ENCODE measurements around the gene USP48.

The USP48 gene

GRCh38 chr1:21665711-21666575 lies 117.0 kb downstream of the USP48 start:
- DNase-seq (ENCODE audit: low read depth), result no peak
- no peak overlapping the region for H3K4me3 ChIP-seq (ENCODE audit: low read depth, low read length)
- no peak for TF ChIP-seq CTCF (IDR thresholded peaks at IDR 0.05; ENCODE audit: insufficient read depth, low read depth, low read length, missing control alignments)

- DNase-seq (ENCODE audit: low read depth), result no peak
- no peak for TF ChIP-seq CTCF (IDR thresholded peaks at IDR 0.05; ENCODE audit: insufficient read depth, low read depth, low read length, missing control alignments)
- no peak overlapping the region for H3K4me3 ChIP-seq (ENCODE audit: low read depth, low read length)
These were observed 118.0 kb downstream of the USP48 start for GRCh38 chr1:21664806-21665588.

DNA sequence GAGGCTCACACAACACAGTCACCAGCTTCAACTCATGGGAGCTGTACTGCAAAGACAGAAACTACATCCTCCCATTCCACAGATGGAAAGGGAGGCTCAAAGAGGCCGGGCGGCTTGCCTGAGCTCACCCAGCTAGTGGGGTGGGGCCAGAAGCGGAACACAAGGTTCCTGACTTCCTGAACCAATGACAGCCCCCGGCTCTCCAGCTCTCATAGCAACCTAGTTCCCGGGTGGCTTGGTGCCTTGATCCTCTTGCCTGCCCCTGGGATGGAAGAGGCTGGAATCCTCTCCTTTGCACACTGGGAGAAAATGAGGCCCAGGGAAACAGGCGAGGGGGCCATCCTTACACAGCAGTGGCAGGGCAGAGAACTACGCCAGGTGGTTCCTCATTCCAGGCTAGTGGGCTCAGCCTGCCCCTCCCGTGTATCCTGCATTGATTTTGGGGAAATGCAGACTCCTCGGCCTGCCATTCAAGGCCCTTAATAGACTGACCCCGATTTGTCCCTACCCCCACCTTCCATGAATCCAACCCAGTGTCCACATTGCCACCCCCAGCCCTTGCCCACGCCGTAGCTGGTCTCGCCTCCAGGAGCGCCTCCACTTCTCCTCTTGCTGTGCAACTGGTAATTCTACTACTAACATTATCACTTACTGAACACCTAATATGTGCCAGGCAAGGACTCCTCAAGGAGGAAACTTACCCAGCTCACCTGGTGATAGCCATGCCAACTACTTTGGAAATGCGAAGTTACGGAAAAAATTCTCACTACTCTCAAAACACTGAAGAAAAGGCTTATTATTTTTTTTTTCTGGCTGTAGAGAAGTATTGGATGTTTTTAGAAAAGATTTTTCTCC lies 118.8 kb downstream of the USP48 start:
- DNase-seq (ENCODE audit: low read depth), result no peak
- TF ChIP-seq CTCF (IDR thresholded peaks at IDR 0.05; ENCODE audit: insufficient read depth, low read depth, low read length, missing control alignments), result no peak
- H3K4me3 ChIP-seq (ENCODE audit: low read depth, low read length), result no peak overlapping the region

DNA sequence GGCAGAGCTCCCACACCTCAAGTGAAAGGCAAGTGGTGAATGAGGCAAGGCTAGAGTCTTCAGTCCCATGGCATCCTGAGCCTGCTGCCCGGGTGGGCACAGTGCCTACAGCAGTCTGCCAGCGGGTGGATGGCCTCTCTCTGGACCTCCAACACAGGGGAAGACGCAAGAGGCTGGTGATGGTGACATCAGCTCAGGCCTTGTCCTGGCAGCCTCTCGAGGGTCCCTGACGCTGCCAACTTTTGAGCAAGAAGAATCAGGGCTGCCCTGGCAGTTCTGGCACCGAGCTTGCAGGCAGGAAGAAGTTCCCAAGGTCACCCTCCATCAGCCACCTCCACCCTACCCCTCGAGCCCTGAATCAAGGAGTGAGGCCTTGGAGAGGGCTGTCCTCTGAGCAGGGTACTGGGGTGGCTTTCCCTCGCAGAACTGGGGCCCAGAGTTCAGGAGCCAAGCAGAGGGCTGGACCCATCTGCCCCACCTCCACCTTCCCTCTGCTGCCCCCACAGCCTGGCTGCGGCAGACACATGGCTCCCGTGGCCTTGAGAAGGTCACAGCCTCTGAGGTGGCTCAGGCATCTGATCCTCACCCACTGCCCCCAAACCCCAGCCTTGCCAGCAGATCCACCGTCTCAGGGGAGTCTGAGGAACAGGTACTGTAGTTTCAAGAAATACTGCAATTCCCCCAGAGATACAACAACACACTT lies 119.5 kb downstream of the USP48 start:
- H3K4me3 ChIP-seq (ENCODE audit: low read depth, low read length), result no peak overlapping the region
- DNase-seq (ENCODE audit: low read depth), result no peak
- no peak for TF ChIP-seq CTCF (IDR thresholded peaks at IDR 0.05; ENCODE audit: insufficient read depth, low read depth, low read length, missing control alignments)

DNA sequence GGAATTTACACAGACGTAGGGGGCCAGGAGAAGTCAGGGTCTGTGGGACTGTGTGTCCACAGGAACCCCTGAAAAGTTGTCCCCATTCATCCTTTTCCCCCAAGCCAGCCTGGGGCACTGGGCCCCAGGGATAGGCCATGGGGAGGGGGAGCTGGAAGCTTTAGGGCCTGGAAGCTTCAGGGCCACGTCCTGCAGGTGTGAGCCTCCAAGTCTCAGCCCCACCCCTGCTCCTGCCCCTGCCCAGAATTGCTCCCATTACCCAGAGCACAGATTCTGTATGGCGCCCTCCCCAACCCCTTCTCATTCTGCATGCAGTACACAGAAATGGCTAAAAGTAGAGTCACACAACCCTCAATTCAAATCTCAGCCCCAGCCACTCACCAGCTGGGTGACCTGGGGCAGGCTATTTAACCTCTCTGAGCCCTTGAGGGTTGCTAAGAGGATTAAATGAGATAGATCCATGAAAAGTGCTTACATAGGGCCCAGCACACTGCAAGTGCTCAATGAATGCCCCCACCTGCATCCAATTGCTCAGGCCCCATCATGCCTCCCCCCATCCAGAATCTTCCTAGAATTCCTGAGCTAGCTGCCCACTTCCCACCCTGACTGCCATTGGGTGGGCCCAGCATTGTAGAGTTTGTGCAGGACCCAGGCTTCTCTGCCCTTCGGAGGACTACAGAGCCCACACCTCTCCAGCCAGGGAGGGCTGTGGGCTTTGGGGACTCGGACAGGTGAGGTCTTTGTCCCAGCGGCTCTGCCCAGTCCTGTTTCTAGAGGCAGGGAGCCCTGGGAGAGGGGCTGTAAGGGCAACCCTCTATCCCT lies 120.3 kb downstream of the USP48 start:
- no peak overlapping the region for H3K4me3 ChIP-seq (ENCODE audit: low read depth, low read length)
- TF ChIP-seq CTCF (IDR thresholded peaks at IDR 0.05; ENCODE audit: insufficient read depth, low read depth, low read length, missing control alignments), result no peak
- DNase-seq (ENCODE audit: low read depth), result no peak
